ENCODE data around the gene FBXL4.

- TF ChIP-seq CTCF (IDR thresholded peaks at IDR 0.05; ENCODE audit: poor library complexity) (no peak), EZH2phosphoT487 (IDR thresholded peaks at IDR 0.05; ENCODE audit: low read depth, severe bottlenecking, unreplicated experiment) (no peak), EZH2 (IDR thresholded peaks at IDR 0.05; ENCODE audit: borderline replicate concordance) (no peak)
Observed at GRCh38 chr6:98925831-98926230, 21.9 kb downstream of the FBXL4 start.

All from hepatocyte (in vitro differentiated cells).